Astrocyte (in vitro differentiated cells and primary cell): Measurements from ENCODE around the gene SNX10. TPM values are rescaled to one million over a fixed set of nuclear protein-coding genes. Genes with fewer than 3 reads are reported as not detected.
A peak's percentile ranks its signal among the peaks of the same experiment; 100 is the strongest.

ENCODE experiments used
- DNase-seq: peaks from one replicate; pipeline ENCODE4 v3.0.0-alpha.2; 2010; ENCODE audit warnings: low read depth
- FAIRE-seq: peaks from 2 replicates; lab custom pipeline; 2011; peaks lifted over from hg19 to GRCh38; lab: Jason Lieb, UNC
- H2AFZ ChIP-seq: 2 replicates; pipeline ENCODE4 v1.6.0; 2012; ENCODE audit warnings: low read depth, low read length, inconsistent platforms
- H3K27ac ChIP-seq: 2 replicates; pipeline ENCODE4 v1.5.1; 2011; ENCODE audit warnings: low read depth, low read length, inconsistent platforms
- H3K27me3 ChIP-seq: 2 replicates; pipeline ENCODE4 v1.6.0; 2011; ENCODE audit warnings: low read length, inconsistent platforms; ENCODE audit not compliant: insufficient read depth
- H3K36me3 ChIP-seq: 2 replicates; pipeline ENCODE4 v1.5.1; 2011; ENCODE audit warnings: low read length, inconsistent platforms; ENCODE audit not compliant: insufficient read depth
- H3K4me1 ChIP-seq: 2 replicates; pipeline ENCODE4 v1.5.1; 2011; ENCODE audit warnings: low read length, inconsistent platforms; ENCODE audit not compliant: insufficient read depth
- H3K4me2 ChIP-seq: 2 replicates; pipeline ENCODE4 v1.6.0; 2012; ENCODE audit warnings: low read length, inconsistent platforms
- H3K4me3 ChIP-seq: 2 replicates; pipeline ENCODE4 v1.5.1; 2011; ENCODE audit warnings: low read depth, mild to moderate bottlenecking, low read length, inconsistent platforms; ENCODE audit not compliant: insufficient read depth
- H3K79me2 ChIP-seq: 2 replicates; pipeline ENCODE4 v1.6.0; 2012; ENCODE audit warnings: mild to moderate bottlenecking, low read length, inconsistent platforms; ENCODE audit not compliant: insufficient read depth
- H3K9ac ChIP-seq: 2 replicates; pipeline ENCODE4 v1.6.0; 2012; ENCODE audit warnings: mild to moderate bottlenecking, low read length, inconsistent platforms
- H3K9me3 ChIP-seq: 2 replicates; pipeline ENCODE4 v1.5.1; 2012; ENCODE audit warnings: low read depth, mild to moderate bottlenecking, low read length, inconsistent platforms; ENCODE audit not compliant: insufficient read depth
- H4K20me1 ChIP-seq: 2 replicates; pipeline ENCODE4 v1.6.0; 2012; ENCODE audit warnings: low read length, inconsistent platforms; ENCODE audit not compliant: insufficient read depth
- H3K27ac Mint-ChIP-seq: one replicate; pipeline ENCODE4 v1.8.0; 2021; ENCODE audit warnings: mild to moderate bottlenecking, mixed read lengths; ENCODE audit not compliant: unreplicated experiment
- H3K27me3 Mint-ChIP-seq: one replicate; pipeline ENCODE4 v1.8.0; 2021; ENCODE audit warnings: low read depth, mixed read lengths; ENCODE audit not compliant: unreplicated experiment
- H3K36me3 Mint-ChIP-seq: one replicate; pipeline ENCODE4 v1.8.0; 2021; ENCODE audit warnings: low read depth, mixed read lengths; ENCODE audit not compliant: unreplicated experiment
- H3K4me1 Mint-ChIP-seq: one replicate; pipeline ENCODE4 v1.8.0; 2021; ENCODE audit warnings: low read depth, mixed read lengths; ENCODE audit not compliant: unreplicated experiment
- H3K4me3 Mint-ChIP-seq: one replicate; pipeline ENCODE4 v1.8.0; 2021; ENCODE audit warnings: mild to moderate bottlenecking, moderate library complexity, mixed read lengths; ENCODE audit not compliant: unreplicated experiment
- H3K9me3 Mint-ChIP-seq: one replicate; pipeline ENCODE4 v1.8.0; 2021; ENCODE audit warnings: mild to moderate bottlenecking, mixed read lengths; ENCODE audit not compliant: unreplicated experiment
- CTCF ChIP-seq: IDR thresholded peaks from 2 replicates; pipeline ENCODE4 v1.5.1; 2011; ENCODE audit warnings: low read depth, mild to moderate bottlenecking, inconsistent platforms, low read length, moderate library complexity; ENCODE audit not compliant: insufficient read depth
- EZH2 ChIP-seq: IDR thresholded peaks from 2 replicates; pipeline ENCODE4 v1.6.1; 2012; ENCODE audit warnings: mild to moderate bottlenecking, low read length, inconsistent platforms; ENCODE audit not compliant: insufficient read depth
- total RNA-seq: library from RNA; stranded (reverse); gene quantifications from 2 replicates; pipeline ENCODE4 v1.2.1, GENCODE V29; 2021

SNX10 gene
- total RNA-seq, 1 donor from 2014 or later: 5.4 TPM

- Mint-ChIP-seq H3K4me1 (peaks cover 2% of the 10 kb centered on the region), H3K4me3 (peak overlapping the region; percentile 80), H3K27me3 (peaks cover 13% of the 10 kb centered on the region), H3K27ac (peak overlapping the region; percentile 47), H3K9me3 (no peaks in the 10 kb centered on the region), H3K36me3 (no peaks in the 10 kb centered on the region)
- Histone ChIP-seq H3K4me3 (peak overlapping the region; percentile 29), H3K4me2 (peak overlapping the region; percentile 84), H3K27ac (no peak overlapping the region), H3K36me3 (no peaks in the 10 kb centered on the region), H3K79me2 (no peaks in the 10 kb centered on the region), H2AFZ (peak overlapping the region; percentile 74), H4K20me1 (no peaks in the 10 kb centered on the region), H3K9me3 (no peaks in the 10 kb centered on the region), H3K27me3 (peaks cover 57% of the 10 kb centered on the region), H3K9ac (no peak overlapping the region), H3K4me1 (peaks cover 5% of the 10 kb centered on the region)
- no peak for DNase-seq
- TF ChIP-seq CTCF: no peak
- TF ChIP-seq EZH2: peak; percentile 97
- FAIRE-seq: no peak
Observed at GRCh38 chr7:26376175-26376917, 84.7 kb downstream of the SNX10 start.

GRCh38 chr7:26378016-26378415, 86.4 kb downstream of the SNX10 start:
- Mint-ChIP-seq H3K4me1 (peaks cover 2% of the 10 kb centered on the region), H3K4me3 (no peak overlapping the region), H3K36me3 (no peaks in the 10 kb centered on the region), H3K9me3 (no peaks in the 10 kb centered on the region), H3K27ac (no peak overlapping the region), H3K27me3 (peaks cover 13% of the 10 kb centered on the region)
- no peaks in the 10 kb centered on the region for H3K79me2 ChIP-seq
- H3K9me3 ChIP-seq: no peaks in the 10 kb centered on the region
- no peak overlapping the region for H3K4me3 ChIP-seq
- no peak overlapping the region for H3K4me2 ChIP-seq
- H4K20me1 ChIP-seq: no peaks in the 10 kb centered on the region
- peaks cover 5% of the 10 kb centered on the region for H3K4me1 ChIP-seq
- no peak for TF ChIP-seq EZH2
- TF ChIP-seq CTCF: no peak
- FAIRE-seq (no peak), DNase-seq (no peak)
- H3K27me3 ChIP-seq: peaks cover 53% of the 10 kb centered on the region
- no peaks in the 10 kb centered on the region for H3K36me3 ChIP-seq
- no peak overlapping the region for H3K27ac ChIP-seq
- no peak overlapping the region for H3K9ac ChIP-seq
- no peak overlapping the region for H2AFZ ChIP-seq

- Histone ChIP-seq H3K4me3 (no peak overlapping the region), H3K4me2 (no peak overlapping the region), H2AFZ (no peak overlapping the region), H3K27me3 (peaks cover 43% of the 10 kb centered on the region), H3K4me1 (peaks cover 5% of the 10 kb centered on the region), H3K79me2 (no peaks in the 10 kb centered on the region), H3K27ac (no peak overlapping the region), H3K9me3 (no peaks in the 10 kb centered on the region), H4K20me1 (no peaks in the 10 kb centered on the region), H3K9ac (no peak overlapping the region), H3K36me3 (no peaks in the 10 kb centered on the region)
- DNase-seq (no peak), FAIRE-seq (no peak)
- Mint-ChIP-seq H3K4me1 (peaks cover 2% of the 10 kb centered on the region), H3K27me3 (peaks cover 14% of the 10 kb centered on the region), H3K9me3 (no peaks in the 10 kb centered on the region), H3K4me3 (no peak overlapping the region), H3K36me3 (no peaks in the 10 kb centered on the region), H3K27ac (no peak overlapping the region)
- TF ChIP-seq EZH2 (no peak), CTCF (no peak)
Observed at GRCh38 chr7:26379711-26380110, 88.0 kb downstream of the SNX10 start.
